Measurements from ENCODE around the gene MTMR1. TPM values are rescaled to one million over a fixed set of nuclear protein-coding genes. Genes with fewer than 3 reads are reported as not detected.

MTMR1 gene
- polyA plus RNA-seq (2014; cell fraction: cytosol; rRNA removed) = 10.3 and 14.4 TPM in 2 replicates
- polyA plus RNA-seq (2014; cell fraction: nucleus; rRNA removed) = 23.4 and 29.0 TPM in 2 replicates

DNA sequence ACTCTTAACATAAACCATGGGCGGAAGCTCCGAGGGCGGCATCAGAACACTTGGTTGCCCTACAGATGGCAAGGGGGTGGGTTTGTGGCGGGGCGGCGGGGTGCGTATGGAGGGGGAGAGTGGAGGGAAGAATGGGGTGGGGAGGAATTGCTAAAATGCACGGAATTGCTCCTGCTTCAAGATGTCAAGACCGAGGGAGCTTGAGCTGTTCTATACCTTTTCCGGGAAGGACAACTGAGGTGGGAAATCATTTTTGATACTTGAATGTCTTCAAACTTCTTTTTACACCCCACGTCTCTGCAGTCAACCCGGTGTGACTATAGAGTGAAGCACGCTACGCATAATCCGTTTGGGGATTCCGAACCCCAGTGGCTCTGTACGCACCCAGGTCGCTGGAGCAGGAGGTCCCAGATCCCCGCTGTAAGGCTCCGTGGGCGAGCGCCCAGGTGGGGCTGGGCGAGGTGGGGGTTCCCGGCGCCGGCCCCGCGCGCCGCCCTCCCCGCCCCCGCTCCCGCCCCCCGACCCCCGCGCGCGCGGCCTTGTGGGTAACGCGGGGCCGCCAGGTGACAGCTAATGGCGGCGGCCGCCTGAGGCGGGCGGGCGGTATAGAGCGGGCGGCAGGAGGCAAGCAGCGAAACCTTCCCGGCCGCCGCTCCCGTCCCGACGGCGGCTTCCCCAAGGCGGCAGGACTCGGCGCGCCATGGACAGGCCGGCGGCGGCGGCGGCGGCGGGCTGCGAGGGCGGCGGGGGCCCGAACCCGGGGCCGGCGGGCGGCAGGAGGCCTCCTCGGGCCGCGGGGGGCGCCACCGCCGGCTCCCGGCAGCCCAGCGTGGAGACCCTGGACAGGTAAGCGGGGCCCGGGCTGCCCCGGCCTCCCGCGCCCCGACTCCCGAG is at the start of gene MTMR1:
MTMR1 (plus strand) TSS at position 566 of the 894 bp plus-strand sequence; CDS start at position 701, 135 bp downstream.
- DNase-seq (ENCODE audit: low spot score) = peak; percentile 5

DNA sequence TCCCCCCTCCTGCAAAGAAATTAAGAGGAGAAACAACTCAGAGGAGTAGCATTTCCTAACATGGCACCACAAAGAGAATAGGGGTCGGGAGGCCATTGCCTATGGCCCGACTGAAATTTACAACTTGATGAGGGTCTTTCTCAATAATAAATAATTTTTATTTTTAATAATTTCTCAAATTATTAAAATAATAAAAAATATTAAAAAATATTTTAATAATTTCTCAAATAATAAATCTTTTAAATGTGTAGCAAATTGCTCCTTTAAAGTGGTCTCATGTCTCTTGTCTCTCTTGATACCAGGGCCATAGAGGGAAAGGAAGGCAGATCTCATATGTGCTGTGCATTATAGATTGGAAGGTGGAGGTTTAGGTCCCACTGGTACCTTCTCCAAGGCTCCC is 49.2 kb upstream of the MTMR1 start:
- no peak for DNase-seq (ENCODE audit: low spot score)

GRCh38 chrX:150644422-150644821 is 48.8 kb upstream of the MTMR1 start:
- DNase-seq (ENCODE audit: low spot score) = no peak

GRCh38 chrX:150647331-150647730 is 45.9 kb upstream of the MTMR1 start:
- no peak for DNase-seq (ENCODE audit: low spot score)

DNA sequence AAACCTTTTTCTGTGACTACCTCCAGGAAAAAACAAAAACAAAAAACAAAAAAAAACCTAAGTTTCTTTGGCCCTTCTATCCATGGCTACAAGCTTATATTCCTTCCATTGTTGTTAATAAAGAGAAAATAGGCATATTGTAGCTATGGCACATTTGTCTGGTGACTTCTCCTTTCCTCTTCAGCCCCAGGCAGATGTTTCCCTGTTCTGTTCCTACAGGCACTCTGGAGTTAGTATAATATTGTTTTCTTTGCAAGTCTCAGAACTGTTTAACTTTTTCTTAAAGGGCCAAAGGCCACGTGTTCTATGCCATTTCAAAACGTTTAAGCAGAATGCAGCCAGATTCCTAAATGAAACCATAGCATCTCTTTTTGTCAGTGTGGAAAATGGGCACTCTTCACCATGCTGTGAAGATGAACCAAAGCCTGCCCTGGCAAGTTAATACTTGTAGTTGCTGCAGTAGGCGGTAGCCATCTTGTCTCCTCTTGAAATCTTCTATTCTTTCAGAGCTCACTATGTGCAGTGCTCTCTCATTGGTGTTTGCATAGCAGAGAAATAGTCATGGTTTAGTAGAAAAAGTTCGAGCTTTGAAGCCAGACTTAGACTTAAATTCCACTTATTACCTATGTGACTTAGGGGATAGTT is 44.8 kb upstream of the MTMR1 start:
- no peak for DNase-seq (ENCODE audit: low spot score)

GRCh38 chrX:150649096-150649870 is 43.9 kb upstream of the MTMR1 start:
- no peak for DNase-seq (ENCODE audit: low spot score)

- no peak for DNase-seq (ENCODE audit: low spot score)
These were observed 41.3 kb upstream of the MTMR1 start for GRCh38 chrX:150651906-150652305.

GRCh38 chrX:150655788-150656187 is 37.4 kb upstream of the MTMR1 start:
- DNase-seq (ENCODE audit: low spot score) = no peak

DNA sequence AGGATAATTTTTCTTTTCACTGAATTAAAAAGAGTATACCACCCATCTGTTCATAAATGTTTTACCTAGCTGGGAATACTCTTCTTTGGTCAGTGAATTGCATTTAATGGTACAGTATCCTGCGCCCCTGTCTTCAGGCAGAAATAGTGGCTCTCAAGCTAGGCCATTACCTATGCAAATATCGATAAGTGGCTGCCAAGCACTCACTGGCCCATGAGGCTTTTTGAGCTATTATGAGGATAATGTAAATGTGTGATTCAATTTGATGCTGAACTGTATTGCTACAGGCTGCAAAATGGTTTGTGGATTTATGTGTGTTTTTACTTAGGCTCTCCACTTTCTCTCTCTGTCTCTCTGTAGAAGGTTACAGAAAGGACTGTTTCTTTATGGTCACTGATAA is 30.1 kb upstream of the MTMR1 start:
- DNase-seq (ENCODE audit: low spot score) = no peak

- DNase-seq (ENCODE audit: low spot score) = no peak
These were observed 28.9 kb upstream of the MTMR1 start for GRCh38 chrX:150664290-150664689.

GRCh38 chrX:150676221-150676620 is 17.0 kb upstream of the MTMR1 start:
- no peak for DNase-seq (ENCODE audit: low spot score)

GRCh38 chrX:150680974-150681373 is 12.2 kb upstream of the MTMR1 start:
- DNase-seq (ENCODE audit: low spot score) = no peak

GRCh38 chrX:150683112-150683511 is 10.1 kb upstream of the MTMR1 start:
- no peak for DNase-seq (ENCODE audit: low spot score)

DNA sequence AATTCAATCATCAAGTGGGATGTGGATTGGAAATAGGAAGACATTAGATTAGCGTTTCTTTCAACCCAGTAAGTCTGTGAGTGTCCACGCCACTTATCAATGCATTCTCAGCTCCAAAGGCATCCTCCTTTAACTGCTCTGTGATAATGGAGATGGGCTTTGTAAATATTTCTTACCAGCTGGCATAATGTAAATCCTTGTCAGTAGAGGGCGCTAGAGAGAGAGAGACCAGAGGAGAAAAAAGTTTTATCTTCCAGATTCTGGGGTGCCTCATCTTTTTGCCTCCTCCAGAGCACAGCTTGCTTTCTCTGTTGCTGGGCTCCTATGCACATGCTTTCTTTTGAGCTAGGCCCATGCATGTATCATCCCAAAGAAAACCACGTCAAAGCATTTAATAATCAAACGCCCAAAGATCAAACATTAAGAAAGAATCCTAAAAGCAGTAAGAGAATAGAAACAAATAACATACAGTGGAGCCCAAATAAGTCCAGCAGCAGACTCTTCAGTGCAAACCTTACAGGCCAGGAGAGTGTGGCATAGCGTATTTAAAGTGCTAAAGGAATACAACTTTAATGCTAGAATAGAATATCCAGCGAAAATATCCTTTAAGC is 9.6 kb upstream of the MTMR1 start:
- peak; percentile 18 for DNase-seq (ENCODE audit: low spot score)

GRCh38 chrX:150688911-150689451 is 4.2 kb upstream of the MTMR1 start:
- DNase-seq (ENCODE audit: low spot score) = no peak

DNA sequence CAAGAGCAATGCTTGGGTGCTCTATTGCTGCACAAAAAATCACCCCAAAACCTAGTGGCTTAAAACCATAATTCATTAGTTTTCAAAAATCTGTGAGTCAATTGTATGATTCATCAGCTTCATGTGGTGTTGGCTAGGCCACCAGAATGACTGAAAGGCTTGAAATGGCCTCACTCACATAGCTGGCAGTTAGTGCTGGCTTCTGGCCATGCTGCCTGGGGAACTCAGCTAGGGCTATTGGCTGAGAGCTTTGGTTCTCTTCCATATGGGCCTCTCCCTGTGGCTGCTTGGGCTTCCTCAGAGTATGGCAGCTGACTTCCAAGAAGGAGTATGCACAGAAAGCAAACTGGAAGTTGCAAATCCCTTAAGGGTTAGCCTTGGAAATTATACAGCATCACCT is 3.1 kb upstream of the MTMR1 start:
- no peak for DNase-seq (ENCODE audit: low spot score)

- DNase-seq (ENCODE audit: low spot score) = no peak
These were observed 900 bp upstream of the MTMR1 start for GRCh38 chrX:150692296-150692695.

DNA sequence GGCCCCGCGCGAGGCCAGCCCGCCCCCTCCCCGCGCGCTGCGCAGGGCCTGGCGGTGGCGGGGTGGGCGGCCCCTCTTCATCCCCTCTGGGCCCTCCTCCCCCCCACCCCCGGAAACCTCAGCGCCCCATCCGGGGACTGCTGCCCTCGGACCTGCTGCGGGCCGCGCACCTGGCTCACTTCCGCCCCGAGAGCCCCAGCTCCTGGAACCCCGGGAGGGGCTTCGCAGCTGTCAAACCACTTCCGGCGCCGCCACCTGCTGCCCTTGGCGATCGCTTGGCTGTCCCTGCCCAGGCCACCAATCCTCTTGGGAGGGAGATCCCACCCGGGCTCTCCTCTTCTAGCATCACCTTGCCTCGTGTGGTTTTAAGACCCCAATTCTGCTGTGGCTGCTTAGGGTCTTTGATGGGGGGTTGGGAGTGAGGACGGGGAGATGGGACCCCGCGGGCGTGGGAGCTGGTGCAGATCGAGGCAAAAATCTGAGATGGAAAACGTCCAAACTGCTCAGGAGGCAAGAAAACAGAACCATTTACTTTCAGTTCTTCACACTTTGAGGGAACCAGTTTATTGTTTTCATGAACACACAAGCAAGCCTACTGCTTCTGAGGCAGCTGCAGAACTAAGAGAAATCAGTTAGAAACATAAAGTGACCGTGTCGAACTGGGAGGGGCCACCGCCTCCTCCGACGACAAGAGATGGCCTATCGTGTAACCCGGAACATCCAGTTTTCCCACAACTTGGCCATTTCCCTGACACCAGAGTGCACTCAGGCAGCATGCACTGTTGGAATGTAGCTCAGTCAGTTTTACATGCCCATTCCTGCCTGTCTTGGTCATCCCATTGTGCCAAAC is 754 bp downstream of the MTMR1 start:
- DNase-seq (ENCODE audit: low spot score) = peak; percentile 50

GRCh38 chrX:150694738-150695410 is 1.7 kb downstream of the MTMR1 start:
- no peak for DNase-seq (ENCODE audit: low spot score)

GRCh38 chrX:150696331-150696730 is 3.1 kb downstream of the MTMR1 start:
- DNase-seq (ENCODE audit: low spot score) = no peak
